H9 (cell line): Measurements from ENCODE around the gene C15orf40. TPM values are rescaled to one million over a fixed set of nuclear protein-coding genes. Genes with fewer than 3 reads are reported as not detected.

ENCODE experiments used
- DNase-seq: peaks from one replicate; pipeline ENCODE4 v3.0.0-alpha.2; 2017
- H2AFZ ChIP-seq: one replicate; pipeline ENCODE4 v1.6.1; 2013; ENCODE audit warnings: mild to moderate bottlenecking, low read length, control low read depth, moderate library complexity
- H2AK5ac ChIP-seq: 2 replicates; pipeline ENCODE4 v1.6.1; 2013; ENCODE audit warnings: low read length, control low read depth, mixed read lengths; ENCODE audit not compliant: insufficient read length
- H2BK120ac ChIP-seq: one replicate; pipeline ENCODE4 v1.6.1; 2013; ENCODE audit warnings: low read depth, mild to moderate bottlenecking, low read length, control low read depth, inconsistent platforms; ENCODE audit not compliant: poor library complexity, severe bottlenecking
- H2BK12ac ChIP-seq: 2 replicates; pipeline ENCODE4 v1.6.1; 2013; ENCODE audit warnings: low read length, control low read depth, mixed read lengths, low read depth; ENCODE audit not compliant: insufficient read length
- H2BK15ac ChIP-seq: 2 replicates; pipeline ENCODE4 v1.6.1; 2013; ENCODE audit warnings: low read depth, low read length, control low read depth
- H2BK20ac ChIP-seq: one replicate; pipeline ENCODE4 v1.6.1; 2013; ENCODE audit warnings: low read depth, mild to moderate bottlenecking, low read length, control low read depth, inconsistent platforms; ENCODE audit not compliant: poor library complexity, severe bottlenecking
- H2BK5ac ChIP-seq: 2 replicates; pipeline ENCODE4 v1.6.1; 2013; ENCODE audit warnings: low read length, control low read depth, mixed read lengths; ENCODE audit not compliant: insufficient read length
- H3K14ac ChIP-seq: 2 replicates; pipeline ENCODE4 v1.6.1; 2013; ENCODE audit warnings: low read length, control low read depth; ENCODE audit not compliant: insufficient read depth
- H3K18ac ChIP-seq: 2 replicates; pipeline ENCODE4 v1.6.1; 2013; ENCODE audit warnings: low read depth, mild to moderate bottlenecking, mixed read lengths, low read length, control low read depth; ENCODE audit not compliant: insufficient read length
- H3K23ac ChIP-seq: 2 replicates; pipeline ENCODE4 v1.6.1; 2013; ENCODE audit warnings: low read length, control low read depth, mixed read lengths, low read depth; ENCODE audit not compliant: insufficient read length
- H3K23me2 ChIP-seq: 2 replicates; pipeline ENCODE4 v1.6.1; 2013; ENCODE audit warnings: low read depth, mild to moderate bottlenecking, mixed read lengths, low read length, control low read depth; ENCODE audit not compliant: insufficient read length, poor library complexity, severe bottlenecking
- H3K27ac ChIP-seq: 2 replicates; pipeline ENCODE4 v1.5.1; 2013; ENCODE audit warnings: low read length, control low read depth, mixed read lengths, low read depth; ENCODE audit not compliant: insufficient read length
- H3K27me3 ChIP-seq: 2 replicates; pipeline ENCODE4 v1.6.1; 2013; ENCODE audit warnings: low read length, control low read depth, inconsistent platforms; ENCODE audit not compliant: insufficient read depth
- H3K4ac ChIP-seq: 2 replicates; pipeline ENCODE4 v1.6.1; 2013; ENCODE audit warnings: low read depth, mild to moderate bottlenecking, control low read depth, inconsistent platforms, low read length, moderate library complexity
- H3K4me1 ChIP-seq: 2 replicates; pipeline ENCODE4 v1.6.1; 2013; ENCODE audit warnings: low read length, control low read depth, inconsistent platforms; ENCODE audit not compliant: insufficient read depth
- H3K4me2 ChIP-seq: 2 replicates; pipeline ENCODE4 v1.6.1; 2013; ENCODE audit warnings: low read length, control low read depth, mixed read lengths; ENCODE audit not compliant: insufficient read length, insufficient read depth
- H3K56ac ChIP-seq: 2 replicates; pipeline ENCODE4 v1.6.1; 2013; ENCODE audit warnings: low read depth, mild to moderate bottlenecking, mixed read lengths, low read length, control low read depth; ENCODE audit not compliant: insufficient read length
- H3K79me1 ChIP-seq: 2 replicates; pipeline ENCODE4 v1.6.1; 2013; ENCODE audit warnings: low read depth, mild to moderate bottlenecking, moderate library complexity, low read length, control low read depth, inconsistent platforms; ENCODE audit not compliant: insufficient read depth, poor library complexity, severe bottlenecking
- H3K79me2 ChIP-seq: 2 replicates; pipeline ENCODE4 v1.6.1; 2013; ENCODE audit warnings: low read length, control low read depth, inconsistent platforms; ENCODE audit not compliant: insufficient read depth
- H3K9ac ChIP-seq: 2 replicates; pipeline ENCODE4 v1.6.1; 2013; ENCODE audit warnings: low read length, control low read depth, mixed read lengths; ENCODE audit not compliant: insufficient read length; ENCODE audit errors: extremely low read depth
- H3K9me3 ChIP-seq: one replicate; pipeline ENCODE4 v1.6.1; 2013; ENCODE audit warnings: low read depth, low read length, inconsistent platforms; ENCODE audit not compliant: control insufficient read depth
- H3T11ph ChIP-seq: one replicate; pipeline ENCODE4 v1.6.1; 2013; ENCODE audit warnings: mild to moderate bottlenecking, low read length, control low read depth, inconsistent platforms
- H4K20me1 ChIP-seq: one replicate; pipeline ENCODE4 v1.6.1; 2013; ENCODE audit not compliant: control insufficient read depth, insufficient read length, insufficient read depth
- H4K5ac ChIP-seq: 2 replicates; pipeline ENCODE4 v1.6.1; 2013; ENCODE audit warnings: low read depth, mild to moderate bottlenecking, mixed read lengths, low read length, control low read depth; ENCODE audit not compliant: insufficient read length
- H4K8ac ChIP-seq: replicated peaks from 2 replicates; pipeline ENCODE4 v1.6.1; 2013; ENCODE audit warnings: low read length, control low read depth, mixed read lengths, low read depth; ENCODE audit not compliant: insufficient read length
- H4K91ac ChIP-seq: 2 replicates; pipeline ENCODE4 v1.6.1; 2013; ENCODE audit warnings: low read depth, mild to moderate bottlenecking, moderate library complexity, mixed read lengths, low read length, control low read depth; ENCODE audit not compliant: insufficient read length
- H3K27ac Mint-ChIP-seq, 3 experiments: 2 replicates in 2 of 3; 3 replicates in 1 of 3; pipeline ENCODE4 v1.8.0; 2020 to 2021; ENCODE audit warnings: mixed read lengths in 3 of 3, mild to moderate bottlenecking in 1 of 3, moderate library complexity in 1 of 3
- H3K27me3 Mint-ChIP-seq: 2 replicates; pipeline ENCODE4 v1.8.0; 2021; ENCODE audit warnings: low read depth, mild to moderate bottlenecking, moderate library complexity, mixed read lengths
- H3K36me3 Mint-ChIP-seq, 3 experiments: 2 replicates in 2 of 3; 3 replicates in 1 of 3; pipeline ENCODE4 v1.8.0; 2020 to 2021; ENCODE audit warnings: low read depth in 3 of 3, mixed read lengths in 3 of 3; ENCODE audit not compliant: insufficient read depth in 1 of 3
- H3K4me1 Mint-ChIP-seq, 2 experiments: 2 replicates each; pipeline ENCODE4 v1.8.0; 2020; ENCODE audit warnings: mixed read lengths in 2 of 2
- H3K4me3 Mint-ChIP-seq, 2 experiments: 2 replicates in 1 of 2; 3 replicates in 1 of 2; pipeline ENCODE4 v1.8.0; 2020 to 2021; ENCODE audit warnings: mild to moderate bottlenecking in 2 of 2, mixed read lengths in 2 of 2, moderate library complexity in 1 of 2
- H3K9me3 Mint-ChIP-seq, 2 experiments: 2 replicates in 1 of 2; 3 replicates in 1 of 2; pipeline ENCODE4 v1.8.0; 2020; ENCODE audit warnings: mild to moderate bottlenecking in 2 of 2, mixed read lengths in 2 of 2, moderate library complexity in 1 of 2
- CTCF ChIP-seq: fragments of 200-600 bp; sonication (generic); conservative IDR thresholded peaks from 3 replicates; pipeline ENCODE4 v1.8.0; 2021; ENCODE audit warnings: antibody characterized with exemption, mild to moderate bottlenecking
- WGBS: extraction: QIAGEN DNeasy Blood & Tissue Kit; methylation state at CpG from one replicate; pipeline ENCODE4 v1.1.7; 2013; ENCODE audit warnings: missing lambda C conversion rate, low lambda C conversion rate, mixed read lengths; ENCODE audit not compliant: insufficient read length; ENCODE audit errors: extremely low coverage; 5-methylcytosine and 5-hydroxymethylcytosine counted together
- total RNA-seq: library from RNA; stranded (reverse); gene quantifications from 2 replicates; pipeline ENCODE4 v1.2.1, GENCODE V29; 2021

The C15orf40 gene
- total RNA-seq, 1 experiment from 2014 or later, result 11.5 TPM

GRCh38 chr15:82980981-82981380 lies 30.5 kb downstream of the C15orf40 start:
- Histone ChIP-seq H4K8ac (no peak overlapping the region), H2BK12ac (no peak overlapping the region), H3K4me2 (no peak overlapping the region), H3K18ac (no peak overlapping the region), H3K4me1 (no peaks in the 10 kb centered on the region; the same call in 1 of the 2 replicates), H3K9me3 (no peaks in the 10 kb centered on the region), H3T11ph (no peak overlapping the region), H3K27me3 (0 out of 2 replicates have a peak, but pooled peaks cover 3% of the 10 kb centered on the region), H4K91ac (no peak overlapping the region), H3K23ac (no peak overlapping the region), H2BK5ac (no peak overlapping the region), H3K23me2 (peaks cover 6% of the 10 kb centered on the region), H2BK120ac (no peak overlapping the region), H2BK20ac (no peak overlapping the region), H2BK15ac (no peak overlapping the region; the same call in 1 of the 2 replicates), H2AK5ac (no peak overlapping the region), H3K9ac (no peak overlapping the region), H3K27ac (no peak overlapping the region), H4K5ac (no peak overlapping the region), H3K79me2 (no peaks in the 10 kb centered on the region), H2AFZ (no peak overlapping the region), H3K14ac (no peak overlapping the region), H3K56ac (no peak overlapping the region), H3K4ac (no peak overlapping the region), H4K20me1 (no peaks in the 10 kb centered on the region), H3K79me1 (no peaks in the 10 kb centered on the region)
- Mint-ChIP-seq H3K27me3 (peaks cover 23% of the 10 kb centered on the region), H3K4me1 (peaks cover 0 to 5% of the 10 kb centered on the region in 2 experiments; a peak in 2 of 4 replicates), H3K36me3 (peaks cover 0 to 4% (median 2%) of the 10 kb centered on the region in 3 experiments; a peak in 1 of 7 replicates), H3K4me3 (no peak overlapping the region), H3K9me3 (peaks cover 0 to 5% of the 10 kb centered on the region in 2 experiments; a peak in 2 of 5 replicates), H3K27ac (no peak overlapping the region)
- no peak for TF ChIP-seq CTCF
- no CpG with 5 or more reads among the region's 2 CpGs for WGBS
- no peak for DNase-seq
